ENCODE measurements around the gene HBP1. TPM values are rescaled to one million over a fixed set of nuclear protein-coding genes. Genes with fewer than 3 reads are reported as not detected.
"Not testable (repeated sequence)": the region's sequence is repeated elsewhere in the genome, so short reads cannot be mapped to it uniquely, and the experiment has no call there.

Gene HBP1
- total RNA-seq, 2 experiments from 2014 or later: 19.4 to 19.7 TPM

DNA sequence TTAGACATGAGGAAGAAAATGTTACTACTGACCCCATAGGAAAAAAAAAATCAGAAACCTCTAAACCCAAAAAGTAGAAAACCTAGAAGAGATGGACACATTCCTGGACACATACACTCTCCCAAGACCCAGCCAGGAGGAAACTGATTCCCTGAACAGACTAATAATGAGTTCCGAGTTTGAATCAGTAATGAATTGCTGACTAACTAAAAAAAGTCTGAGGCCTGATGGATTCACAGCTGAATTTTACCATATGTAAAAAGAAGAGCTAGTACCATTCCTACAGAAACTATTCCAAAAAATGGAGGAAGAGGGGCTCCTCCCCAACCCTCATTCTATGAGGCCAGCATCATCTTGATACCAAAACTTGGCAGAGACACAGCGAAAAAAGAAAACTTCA, 75.8 kb downstream of the HBP1 start:
- no peak for DNase-seq
- H3K4me1 Mint-ChIP-seq: peaks cover 2% of the 10 kb centered on the region
- peaks cover 15% of the 10 kb centered on the region for H3K9me3 Mint-ChIP-seq
- no peaks in the 10 kb centered on the region for H3K27me3 Mint-ChIP-seq
- H3K27ac Mint-ChIP-seq: no peak overlapping the region
- no peak overlapping the region for H3K4me3 Mint-ChIP-seq
- H3K36me3 Mint-ChIP-seq: peaks cover 56% of the 10 kb centered on the region

DNA sequence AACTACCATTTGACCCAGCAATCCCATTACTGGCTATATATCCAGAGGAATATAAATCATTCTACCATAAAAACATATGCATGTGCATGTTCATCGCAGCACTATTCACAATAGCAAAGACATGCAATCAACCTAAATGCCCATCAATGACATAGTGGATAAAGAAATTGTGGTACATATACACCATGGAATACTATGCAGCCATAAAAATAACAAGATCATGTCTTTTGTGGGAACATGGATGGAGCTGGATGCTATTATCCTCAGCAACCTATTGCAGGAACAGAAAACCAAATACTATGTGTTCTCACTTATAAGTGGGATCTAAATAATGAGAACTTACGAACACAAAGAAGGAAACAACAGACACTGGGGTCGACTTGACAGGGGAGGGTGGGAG, 78.0 kb downstream of the HBP1 start:
- Mint-ChIP-seq H3K36me3 (peaks cover 57% of the 10 kb centered on the region), H3K9me3 (peaks cover 15% of the 10 kb centered on the region)
- H3K27ac Mint-ChIP-seq, H3K4me3 Mint-ChIP-seq, H3K27me3 Mint-ChIP-seq, H3K4me1 Mint-ChIP-seq, DNase-seq: not testable (repeated sequence)

DNA sequence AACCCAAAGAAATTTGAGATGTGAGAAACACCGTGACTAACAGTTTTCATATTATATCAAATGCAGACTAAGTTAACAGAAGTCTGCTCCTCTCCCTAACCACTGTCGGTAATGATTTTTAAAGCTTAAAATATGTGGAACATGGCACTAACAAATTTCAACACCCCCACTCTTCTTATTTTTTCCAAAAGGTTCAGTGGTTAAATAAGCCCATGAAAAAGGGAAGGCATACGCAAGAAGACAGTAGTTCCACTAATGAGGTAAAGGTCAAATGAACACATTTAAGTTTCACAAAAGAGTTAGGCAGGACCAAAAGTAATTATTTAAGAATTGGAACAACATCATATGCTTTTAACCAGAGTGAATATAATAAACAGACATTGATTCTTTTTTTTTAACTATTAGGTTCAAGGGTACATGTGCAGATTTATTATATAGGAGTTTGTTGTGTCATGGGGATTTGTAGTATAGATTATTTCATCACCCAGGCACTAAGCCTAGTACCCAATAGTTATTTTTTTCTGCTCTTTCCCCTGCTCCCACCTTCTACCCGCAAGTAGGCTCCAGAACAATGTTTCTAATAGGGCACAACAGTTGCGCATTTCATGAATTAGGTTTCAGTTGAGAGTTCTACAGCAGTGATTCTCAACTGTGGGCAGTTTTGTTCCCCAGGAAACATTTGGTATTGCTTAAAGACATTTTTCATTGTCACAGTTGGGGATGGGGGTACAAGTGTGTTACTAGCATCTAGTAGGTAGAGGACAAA, 79.9 kb downstream of the HBP1 start:
- peaks cover 10% of the 10 kb centered on the region for H3K4me1 Mint-ChIP-seq
- H3K27ac Mint-ChIP-seq: no peak overlapping the region
- H3K9me3 Mint-ChIP-seq: peaks cover 15% of the 10 kb centered on the region
- H3K4me3 Mint-ChIP-seq: no peak overlapping the region
- no peak for DNase-seq
- H3K27me3 Mint-ChIP-seq: no peaks in the 10 kb centered on the region
- peaks cover 49% of the 10 kb centered on the region for H3K36me3 Mint-ChIP-seq

DNA sequence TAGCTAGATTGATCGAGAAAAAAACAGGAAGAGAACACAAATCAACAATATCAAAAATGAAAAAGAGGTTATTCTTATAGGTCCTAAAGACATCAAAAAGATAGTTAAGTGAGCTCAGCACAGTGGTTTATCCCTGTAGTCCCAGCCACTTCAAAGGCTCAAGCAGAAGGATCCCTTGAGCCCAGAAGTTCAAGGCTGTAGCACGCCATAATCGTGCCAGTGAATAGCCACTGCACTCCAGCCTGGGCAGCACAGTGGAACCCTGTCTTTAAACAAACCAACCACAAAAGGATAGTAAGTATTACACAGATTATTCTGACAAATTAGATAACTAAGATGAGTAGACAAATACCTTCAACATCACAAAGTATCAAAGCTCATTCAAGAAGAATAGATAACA, 83.2 kb downstream of the HBP1 start:
- H3K27me3 Mint-ChIP-seq: no peaks in the 10 kb centered on the region
- H3K36me3 Mint-ChIP-seq: peaks cover 18% of the 10 kb centered on the region

More for the DNA sequence above, 83.2 kb downstream of the HBP1 start:
- Mint-ChIP-seq H3K4me1 (peaks cover 10% of the 10 kb centered on the region), H3K4me3 (no peak overlapping the region), H3K27ac (no peak overlapping the region), H3K9me3 (peaks cover 2% of the 10 kb centered on the region)
- no peak for DNase-seq

Other genes with a start within 250 kb of the HBP1 start
- gene PRKAR2B, start 124.3 kb upstream of the HBP1 start, total RNA-seq: 1 to 10 TPM; 1.4 to 2.0 TPM

Measured in activated naive CD8-positive, alpha-beta T cell treated with anti-CD3 and anti-CD28 coated beads for 36 hours (primary cell).